HEK293T (cell line): Measurements from ENCODE around the gene EIPR1.

Experiments used
- CTCF ChIA-PET: fragments of 350-600 bp; formaldehyde crosslinking; extraction: SDS; loops from one replicate; lab custom pipeline; 2021; ENCODE audit warnings: antibody characterized with exemption, inconsistent platforms; lab: Yijun Ruan, JAX
- POLR2A ChIA-PET: fragments of 350-600 bp; formaldehyde crosslinking; extraction: SDS; loops from one replicate; lab custom pipeline; 2020; ENCODE audit warnings: antibody characterized with exemption, inconsistent platforms; lab: Yijun Ruan, JAX
- DNase-seq: peaks from one replicate; pipeline ENCODE4 v3.0.0; 2012; ENCODE audit warnings: mixed read lengths; ENCODE audit errors: extremely low spot score
- ARNT ChIP-seq: fragments of 450-650 bp; IDR thresholded peaks from 2 replicates; pipeline ENCODE4 v1.6.1; 2017; ENCODE audit warnings: mild to moderate bottlenecking
- BHLHE40 ChIP-seq: fragments of 450-650 bp; IDR thresholded peaks from 2 replicates; pipeline ENCODE4 v1.6.1; 2016; ENCODE audit warnings: mild to moderate bottlenecking, moderate library complexity, borderline replicate concordance
- CTBP1 ChIP-seq: fragments of 450-650 bp; IDR thresholded peaks from 2 replicates; pipeline ENCODE4 v1.6.1; 2016; ENCODE audit warnings: borderline replicate concordance
- ELF4 ChIP-seq: fragments of 450-650 bp; IDR thresholded peaks from 2 replicates; pipeline ENCODE4 v1.6.1; 2017; ENCODE audit warnings: antibody characterized with exemption
- FOXA1 ChIP-seq: fragments of 450-650 bp; IDR thresholded peaks from 2 replicates; pipeline ENCODE4 v1.6.1; 2016; ENCODE audit warnings: mild to moderate bottlenecking
- FOXK2 ChIP-seq: fragments of 450-650 bp; IDR thresholded peaks from 2 replicates; pipeline ENCODE4 v1.6.1; 2016; ENCODE audit warnings: mild to moderate bottlenecking
- FOXM1 ChIP-seq: fragments of 450-650 bp; IDR thresholded peaks from 2 replicates; pipeline ENCODE4 v1.6.1; 2017; ENCODE audit warnings: mild to moderate bottlenecking, borderline replicate concordance
- HDGF ChIP-seq: fragments of 450-650 bp; IDR thresholded peaks from 2 replicates; pipeline ENCODE4 v1.6.1; 2017; ENCODE audit warnings: antibody characterized with exemption, borderline replicate concordance
- L3MBTL2 ChIP-seq: fragments of 450-650 bp; conservative IDR thresholded peaks from 2 replicates; pipeline ENCODE4 v1.6.1; 2016; ENCODE audit warnings: mild to moderate bottlenecking
- LEF1 ChIP-seq: fragments of 450-650 bp; IDR thresholded peaks from 2 replicates; pipeline ENCODE4 v1.6.1; 2017; ENCODE audit warnings: mild to moderate bottlenecking, borderline replicate concordance
- NFRKB ChIP-seq: fragments of 450-650 bp; IDR thresholded peaks from 2 replicates; pipeline ENCODE4 v1.6.1; 2016; ENCODE audit warnings: mild to moderate bottlenecking, moderate library complexity
- SP1 ChIP-seq: fragments of 450-650 bp; IDR thresholded peaks from 2 replicates; pipeline ENCODE4 v1.6.1; 2017
- SUZ12 ChIP-seq: fragments of 450-650 bp; IDR thresholded peaks from 2 replicates; pipeline ENCODE4 v1.6.1; 2016; ENCODE audit warnings: mild to moderate bottlenecking
- TARDBP ChIP-seq: fragments of 450-650 bp; IDR thresholded peaks from 2 replicates; pipeline ENCODE4 v1.6.1; 2016
- ZNF384 ChIP-seq: fragments of 450-650 bp; IDR thresholded peaks from 2 replicates; pipeline ENCODE4 v1.6.1; 2016
- TF ChIP-seq, protein P1 (sequence below): fragments of 450-650 bp; IDR thresholded peaks from 2 replicates; pipeline ENCODE4 v1.6.1; 2016

The EIPR1 gene

DNA sequence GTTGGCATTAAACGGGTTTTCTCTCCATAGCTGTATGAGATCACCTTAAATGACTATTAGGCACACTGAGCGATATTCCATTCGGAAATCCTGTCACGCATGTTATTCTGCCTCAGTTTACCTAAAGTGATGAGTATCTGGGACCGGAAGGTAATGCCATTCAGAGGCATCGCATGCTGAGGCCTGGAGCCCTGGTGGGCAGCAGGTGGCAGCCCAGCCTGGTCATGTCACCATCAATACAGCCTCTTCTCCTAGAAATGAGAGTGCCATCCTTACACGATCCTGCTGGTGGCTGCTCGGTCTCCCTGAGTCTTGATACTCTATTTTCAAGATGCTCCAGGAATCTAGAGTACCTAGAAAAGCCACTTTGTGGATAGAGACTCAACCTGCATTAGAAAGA, 119.8 kb downstream of the EIPR1 start:
- DNase-seq, result no peak
- CTCF ChIA-PET, result no interaction called here
- POLR2A ChIA-PET, result no interaction called here
- TF ChIP-seq FOXM1 (no peak), NFRKB (no peak), SUZ12 (no peak), ZNF384 (no peak)

GRCh38 chr2:3257166-3257565, 120.5 kb downstream of the EIPR1 start:
- ChIA-PET CTCF (no interaction called here), POLR2A (no interaction called here)
- TF ChIP-seq FOXM1 (no peak), HDGF (no peak), SP1 (no peak), CTBP1 (no peak), ELF4 (no peak), FOXK2 (no peak), LEF1 (no peak), NFRKB (no peak), L3MBTL2 (no peak), FOXA1 (no peak), SUZ12 (no peak), ARNT (no peak), ZNF384 (no peak), BHLHE40 (no peak), TARDBP (no peak)
- TF ChIP-seq, protein P1, sequence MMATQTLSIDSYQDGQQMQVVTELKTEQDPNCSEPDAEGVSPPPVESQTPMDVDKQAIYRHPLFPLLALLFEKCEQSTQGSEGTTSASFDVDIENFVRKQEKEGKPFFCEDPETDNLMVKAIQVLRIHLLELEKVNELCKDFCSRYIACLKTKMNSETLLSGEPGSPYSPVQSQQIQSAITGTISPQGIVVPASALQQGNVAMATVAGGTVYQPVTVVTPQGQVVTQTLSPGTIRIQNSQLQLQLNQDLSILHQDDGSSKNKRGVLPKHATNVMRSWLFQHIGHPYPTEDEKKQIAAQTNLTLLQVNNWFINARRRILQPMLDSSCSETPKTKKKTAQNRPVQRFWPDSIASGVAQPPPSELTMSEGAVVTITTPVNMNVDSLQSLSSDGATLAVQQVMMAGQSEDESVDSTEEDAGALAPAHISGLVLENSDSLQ, result no peak
- DNase-seq, result no peak

GRCh38 chr2:3256605-3257004, 121.0 kb downstream of the EIPR1 start:
- no peak for DNase-seq
- ChIA-PET CTCF (no interaction called here), POLR2A (no interaction called here)
- TF ChIP-seq BHLHE40 (no peak), TARDBP (no peak), FOXA1 (no peak), ARNT (no peak), L3MBTL2 (no peak), FOXK2 (no peak), LEF1 (no peak), SP1 (no peak), FOXM1 (no peak), SUZ12 (no peak)
- TF ChIP-seq, protein P1, result no peak

DNA sequence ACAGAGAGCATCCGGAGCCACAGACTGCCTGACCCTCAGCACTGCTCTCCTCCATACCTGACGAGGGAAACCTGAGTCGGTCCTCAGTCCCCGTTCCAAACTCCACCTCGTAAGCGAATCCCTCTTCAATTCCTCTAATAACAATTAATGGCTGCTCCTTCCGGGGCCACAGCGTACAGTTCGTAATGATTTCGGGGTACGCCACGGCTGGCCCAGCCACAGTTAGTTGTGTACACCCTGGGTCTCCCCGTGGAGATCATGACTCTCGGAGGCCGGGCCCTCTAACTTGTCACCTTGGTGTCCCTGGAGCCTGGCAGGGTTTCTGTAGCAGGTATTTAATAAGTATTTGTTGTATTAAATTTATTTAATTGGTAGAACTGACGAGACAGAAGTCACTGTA, 121.5 kb downstream of the EIPR1 start:
- ChIA-PET POLR2A (no interaction called here), CTCF (no interaction called here)
- TF ChIP-seq SUZ12 (no peak), FOXA1 (no peak), BHLHE40 (no peak), TARDBP (no peak), ELF4 (no peak), ZNF384 (no peak), FOXK2 (no peak), ARNT (no peak), LEF1 (no peak), NFRKB (no peak), HDGF (no peak), SP1 (no peak), CTBP1 (no peak), L3MBTL2 (no peak), FOXM1 (no peak)
- TF ChIP-seq, protein P1, result no peak
- no peak for DNase-seq

DNA sequence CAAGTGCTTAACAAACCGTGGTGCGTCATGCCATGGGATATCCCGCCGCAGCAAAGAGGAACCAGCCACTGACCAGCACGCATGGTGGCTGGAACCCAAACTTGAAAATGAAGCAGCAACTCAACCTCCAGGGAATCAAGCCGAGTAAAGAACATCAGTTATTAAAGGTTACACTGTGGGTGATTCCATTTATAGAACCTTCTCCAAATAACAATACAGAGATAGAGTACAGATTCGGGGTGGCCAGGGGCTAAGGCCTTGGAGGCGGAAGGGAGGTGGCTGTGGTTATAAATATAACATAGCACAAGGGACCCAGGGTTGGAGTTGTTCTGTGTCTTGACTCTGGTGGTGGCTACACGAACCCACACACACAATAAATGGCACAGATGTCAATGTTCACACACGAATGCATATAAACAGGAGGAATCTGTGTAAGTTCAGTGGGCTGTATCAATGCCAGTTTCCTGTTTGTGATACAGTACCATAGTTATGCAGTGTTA, 123.1 kb downstream of the EIPR1 start:
- no peak for DNase-seq
- CTCF ChIA-PET, result no interaction called here
- TF ChIP-seq FOXA1, result no peak
- POLR2A ChIA-PET, result no interaction called here

- DNase-seq, result no peak
- ChIA-PET CTCF (no interaction called here), POLR2A (interaction anchor here (0.6 kb wide), 1 partner anchor 586 kb away, joined by 3 read pairs; no protein-coding TSS in a partner anchor)
- no peak for TF ChIP-seq HDGF
- TF ChIP-seq CTBP1, result no peak
- no peak for TF ChIP-seq FOXA1
- no peak for TF ChIP-seq ZNF384
- no peak for TF ChIP-seq L3MBTL2
- TF ChIP-seq FOXK2, result no peak
- no peak for TF ChIP-seq LEF1
- no peak for TF ChIP-seq BHLHE40
- TF ChIP-seq, protein P1, result no peak
- TF ChIP-seq TARDBP, result no peak
- no peak for TF ChIP-seq ELF4
- TF ChIP-seq ARNT, result no peak
- TF ChIP-seq NFRKB, result no peak
- no peak for TF ChIP-seq FOXM1
Measured at GRCh38 chr2:3253913-3254441, 123.6 kb downstream of the EIPR1 start.
